Effector CD4-positive, alpha-beta T cell (primary cell): ENCODE results near the gene UCK2.

ENCODE experiments used
- DNase-seq: peaks from one replicate; pipeline ENCODE4 v3.0.0-alpha.2; 2020

The UCK2 gene

DNA sequence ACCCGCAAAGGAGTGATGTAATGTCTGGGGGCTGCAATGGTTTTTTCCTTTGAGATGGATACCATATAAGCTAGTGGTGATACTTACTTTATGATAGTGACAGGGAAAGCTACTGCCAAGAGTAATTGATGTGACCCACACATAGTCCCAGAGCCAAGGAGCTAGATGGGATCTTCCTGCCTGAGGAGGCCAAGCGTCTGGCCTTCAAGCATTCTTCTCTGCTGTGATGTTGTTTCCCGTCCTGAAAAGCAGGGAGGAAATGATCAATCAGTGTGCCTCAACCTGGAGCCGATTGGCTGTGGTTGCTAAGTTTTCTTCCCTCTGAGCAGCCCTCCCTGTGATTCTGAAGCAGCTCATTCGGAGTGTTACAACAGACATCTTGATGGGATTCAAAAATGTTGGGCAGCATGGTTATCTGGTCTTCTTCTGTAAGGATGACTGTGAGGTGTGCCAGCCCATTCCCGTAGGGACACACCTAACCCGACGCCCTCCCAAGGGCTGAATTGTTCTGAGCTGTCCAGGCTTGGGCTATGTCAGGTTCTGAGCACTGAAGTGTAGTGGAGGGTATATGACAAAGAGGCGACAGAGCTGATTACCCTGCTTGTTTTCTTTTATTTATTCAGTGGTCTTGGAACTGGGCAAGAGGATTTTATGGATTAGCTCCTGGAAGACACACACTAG lies 56.7 kb downstream of the UCK2 start:
- no peak for DNase-seq

DNA sequence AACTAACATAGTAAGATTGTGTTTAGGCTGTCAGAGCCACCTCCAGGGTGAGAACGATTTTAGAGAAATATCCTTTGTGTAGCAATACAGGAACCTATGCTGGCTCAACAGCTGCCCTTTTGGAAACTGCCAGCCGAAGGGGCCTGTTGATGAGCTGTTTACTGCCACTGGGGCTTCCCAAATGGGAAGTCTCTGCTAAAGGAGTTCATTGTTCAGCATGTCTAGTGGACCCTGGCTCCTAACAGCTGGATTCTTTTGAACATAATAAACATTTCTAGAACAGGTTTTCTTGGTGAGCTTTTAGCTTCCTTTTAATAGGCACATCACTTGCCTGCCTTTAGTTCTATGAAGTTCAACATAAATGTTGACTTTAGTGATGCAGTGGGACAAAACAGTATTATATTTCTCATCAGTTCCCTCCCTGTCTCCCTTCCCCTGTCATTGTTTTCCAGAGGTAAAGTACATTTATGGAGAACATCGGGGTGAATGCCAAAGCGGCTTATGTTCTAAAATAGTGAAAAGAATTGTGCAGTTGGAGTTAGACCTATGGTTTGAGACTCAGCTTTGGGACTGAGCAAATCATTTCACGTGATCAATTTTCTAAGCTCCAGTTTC lies 57.4 kb downstream of the UCK2 start:
- DNase-seq: no peak

DNA sequence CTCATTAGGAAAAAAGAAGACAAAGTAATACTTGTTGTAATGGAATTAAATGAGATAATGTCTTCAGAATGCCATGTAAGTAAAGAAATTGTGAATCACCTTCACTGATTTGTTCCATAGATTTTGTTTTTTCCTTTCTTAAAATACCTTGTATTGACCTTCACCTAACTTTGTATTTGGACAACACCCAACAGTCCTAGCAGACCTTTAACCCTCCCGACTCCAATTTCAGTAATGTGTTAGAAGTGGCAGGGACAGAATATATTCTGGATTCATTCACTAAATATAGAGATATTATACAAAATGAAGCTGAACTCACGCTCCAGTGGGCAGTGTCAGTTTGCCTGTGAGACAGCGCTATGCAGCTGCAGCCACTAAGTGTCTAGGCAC lies 57.9 kb downstream of the UCK2 start:
- no peak for DNase-seq

DNA sequence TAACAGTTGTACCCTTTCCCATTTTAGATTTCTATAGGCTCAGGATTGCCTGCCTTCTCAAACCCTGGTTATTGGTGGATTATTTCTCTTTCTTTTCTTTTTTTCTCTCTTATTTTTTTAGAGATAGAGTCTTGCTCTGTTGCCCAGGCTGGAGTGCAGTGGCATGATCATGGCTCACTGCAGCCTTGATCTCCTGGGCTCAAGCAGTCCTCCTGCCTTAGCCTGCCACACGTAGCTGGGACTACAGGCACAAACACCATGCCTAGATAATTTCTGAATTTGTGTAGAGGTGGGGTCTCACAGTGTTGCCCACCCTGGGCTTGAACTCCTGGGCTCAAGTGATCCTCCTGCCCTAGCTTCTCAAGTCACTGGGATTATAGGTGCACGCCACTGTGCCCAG lies 58.8 kb downstream of the UCK2 start:
- no peak for DNase-seq

DNA sequence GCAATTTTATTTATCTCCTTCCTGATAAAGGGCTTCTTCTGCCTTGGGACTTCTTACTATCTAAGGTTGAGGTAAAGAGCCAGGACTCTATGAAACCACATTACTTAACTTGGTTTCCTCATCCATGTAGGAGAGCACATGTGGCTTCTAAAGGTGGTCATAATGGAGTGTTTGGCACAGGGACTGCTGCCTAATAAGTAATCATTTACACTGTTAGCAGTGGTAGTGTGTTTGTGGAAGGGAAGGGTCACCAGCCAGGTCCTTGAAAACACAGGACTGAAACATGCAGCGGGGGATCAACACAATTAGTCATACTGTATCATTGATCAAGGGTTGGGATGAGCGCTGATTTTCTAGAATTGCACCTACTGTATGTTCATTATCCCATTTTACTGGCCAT lies 59.6 kb downstream of the UCK2 start:
- no peak for DNase-seq

DNA sequence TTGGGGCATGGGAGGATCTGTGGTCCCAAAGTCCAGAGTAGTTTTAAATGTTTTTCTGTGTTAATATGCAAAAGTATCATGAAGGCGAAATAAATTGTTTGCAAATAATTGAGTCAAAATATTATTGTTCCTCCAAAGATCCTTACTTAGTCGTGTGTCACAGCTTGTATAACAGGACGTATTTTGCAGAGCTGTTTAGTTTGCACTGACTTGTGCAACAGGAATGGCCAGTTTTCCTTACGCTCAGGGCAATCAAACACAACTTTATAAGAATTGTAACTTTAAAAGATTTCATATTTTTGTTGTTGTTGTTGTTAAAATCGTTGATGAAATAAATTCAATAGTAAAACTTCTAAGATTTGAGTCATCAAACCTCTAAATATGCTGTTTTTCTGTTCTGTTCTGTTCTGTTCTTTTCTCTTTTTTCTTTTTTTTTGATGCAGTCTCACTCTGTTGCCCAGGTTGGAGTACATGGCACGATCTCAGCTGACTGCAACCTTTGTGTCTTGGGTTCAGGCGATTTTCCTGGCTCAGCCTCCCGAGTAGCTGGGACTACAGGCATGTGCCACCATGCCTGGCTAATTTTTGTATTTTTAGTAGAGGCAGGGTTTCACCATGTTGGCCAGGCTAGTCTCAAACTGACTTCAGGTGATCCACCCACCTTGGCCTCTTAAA lies 60.6 kb downstream of the UCK2 start:
- DNase-seq: no peak

DNA sequence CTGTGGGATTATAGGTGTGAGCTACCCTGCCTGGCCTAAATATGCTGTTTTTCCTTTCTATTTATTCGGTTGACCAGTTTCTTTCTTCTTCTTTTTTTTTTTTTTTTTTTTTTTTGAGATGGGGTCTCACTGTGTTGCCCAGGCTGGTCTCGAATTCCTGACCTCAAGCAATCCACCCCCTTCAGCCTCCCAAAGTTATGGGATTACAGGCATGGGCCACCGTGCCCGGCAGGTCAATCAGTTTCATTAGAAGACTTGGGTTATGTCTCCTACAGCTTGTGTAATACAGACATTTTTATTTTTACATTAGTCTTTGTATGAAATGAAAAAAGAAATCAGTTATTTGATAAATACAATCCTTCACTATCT lies 61.1 kb downstream of the UCK2 start:
- DNase-seq: no peak

DNA sequence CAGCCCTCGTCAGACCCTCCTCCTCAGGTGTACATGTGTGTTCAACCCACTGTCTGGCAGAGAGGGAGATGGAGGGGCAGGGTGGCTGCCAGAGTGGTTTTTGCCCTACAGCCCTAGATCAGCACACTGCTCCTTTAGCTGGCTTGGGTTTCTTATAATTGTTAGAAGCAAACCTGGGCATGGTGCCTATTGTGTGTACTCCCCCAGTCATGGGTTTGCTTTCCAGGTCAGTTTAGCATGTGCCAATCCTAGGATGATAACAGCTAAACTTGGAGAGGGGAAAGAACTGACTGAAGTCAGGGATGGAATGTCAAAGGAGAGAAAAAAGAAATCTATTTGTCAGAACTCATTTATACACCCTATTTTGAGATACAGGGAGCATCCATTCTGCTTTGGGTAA lies 63.3 kb downstream of the UCK2 start:
- no peak for DNase-seq

DNA sequence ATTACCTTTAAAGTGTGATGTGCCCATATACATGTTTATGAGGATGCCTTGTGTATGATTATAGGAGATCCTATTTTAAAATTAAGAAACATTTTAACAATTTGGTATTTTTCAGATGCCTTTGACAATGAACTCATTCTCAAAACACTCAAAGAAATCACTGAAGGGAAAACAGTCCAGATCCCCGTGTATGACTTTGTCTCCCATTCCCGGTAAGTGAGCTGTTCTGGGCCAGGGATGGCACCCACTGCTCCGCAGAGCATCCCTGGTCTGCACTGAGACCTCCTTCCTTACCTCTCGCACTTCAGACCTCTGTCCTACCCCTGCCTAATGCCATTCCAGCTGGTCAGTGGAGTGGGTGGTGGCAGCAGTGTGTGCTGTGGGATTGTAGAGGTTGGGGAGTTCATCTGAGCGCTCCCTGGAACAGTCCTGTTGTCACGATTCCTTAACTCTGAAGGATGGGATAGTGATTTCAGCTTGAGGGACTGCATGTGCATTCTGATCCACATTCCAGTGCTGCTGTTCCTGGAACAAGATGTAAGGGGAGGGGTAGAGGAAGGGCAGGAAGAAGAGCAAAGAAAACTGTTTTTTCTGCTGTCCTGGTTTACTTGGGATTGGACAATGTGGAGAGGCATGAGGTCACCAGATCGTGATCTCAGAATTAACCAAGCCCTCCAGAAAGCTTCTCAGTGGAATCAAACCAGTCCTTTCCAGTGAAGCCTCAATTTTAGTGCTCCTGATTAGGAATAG lies 63.9 kb downstream of the UCK2 start:
- DNase-seq: no peak

DNA sequence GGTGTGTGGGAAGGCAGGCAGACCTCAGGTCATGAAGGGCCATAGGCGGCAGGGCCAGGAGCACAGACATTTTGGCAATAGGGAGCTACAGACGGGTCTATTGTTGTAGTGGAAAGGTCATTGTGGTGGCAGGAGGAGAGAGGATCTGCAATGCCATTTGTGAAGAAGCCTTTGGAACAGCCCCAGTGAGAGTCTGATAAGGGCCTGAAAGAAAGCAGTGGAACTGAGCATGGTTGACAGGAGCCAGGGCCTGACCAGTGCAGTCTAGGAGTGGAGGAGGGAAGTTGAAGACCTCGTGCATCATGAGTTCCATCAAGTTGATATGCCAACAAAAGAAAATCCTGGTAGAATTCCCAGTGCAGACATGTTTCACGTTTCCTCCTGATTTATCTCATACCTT lies 65.5 kb downstream of the UCK2 start:
- no peak for DNase-seq

DNA sequence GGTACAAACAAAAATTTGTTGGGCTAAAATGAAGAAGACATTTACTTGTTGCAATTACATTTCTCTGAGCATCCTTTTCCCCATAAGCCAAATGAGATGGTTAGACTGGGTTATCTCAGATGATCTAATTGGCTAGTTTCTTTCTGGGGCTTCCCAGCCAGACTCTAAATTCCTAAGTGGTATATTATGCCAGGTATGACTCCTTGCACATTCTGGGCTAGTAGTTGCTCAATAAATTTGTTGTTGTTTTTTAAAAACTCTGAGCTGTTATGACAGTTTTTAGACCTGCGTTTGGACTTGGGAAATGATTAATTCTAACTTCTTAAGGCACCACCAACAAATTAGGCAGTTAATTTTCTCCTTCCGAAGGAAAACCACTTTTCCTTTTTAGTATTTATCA lies 66.1 kb downstream of the UCK2 start:
- DNase-seq: no peak

DNA sequence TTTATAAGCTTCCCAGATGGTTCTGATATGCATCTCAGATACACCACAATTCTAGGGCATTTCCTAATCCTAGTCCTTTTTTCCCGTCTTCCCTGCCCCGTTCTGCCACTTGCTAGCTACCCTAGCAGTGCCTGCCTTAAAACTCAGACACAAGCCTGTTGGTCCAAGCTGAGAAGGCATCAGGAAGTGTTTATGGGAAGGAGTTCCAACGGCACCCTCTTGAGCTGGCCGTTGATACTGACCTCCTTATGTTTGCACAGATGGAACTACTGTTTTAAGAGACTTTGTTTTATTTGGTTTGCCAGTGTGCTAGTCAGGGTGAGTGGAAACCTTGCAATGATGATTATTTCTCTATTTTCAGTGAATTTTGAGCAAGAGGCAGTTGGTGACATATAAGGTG lies 67.2 kb downstream of the UCK2 start:
- no peak for DNase-seq

DNA sequence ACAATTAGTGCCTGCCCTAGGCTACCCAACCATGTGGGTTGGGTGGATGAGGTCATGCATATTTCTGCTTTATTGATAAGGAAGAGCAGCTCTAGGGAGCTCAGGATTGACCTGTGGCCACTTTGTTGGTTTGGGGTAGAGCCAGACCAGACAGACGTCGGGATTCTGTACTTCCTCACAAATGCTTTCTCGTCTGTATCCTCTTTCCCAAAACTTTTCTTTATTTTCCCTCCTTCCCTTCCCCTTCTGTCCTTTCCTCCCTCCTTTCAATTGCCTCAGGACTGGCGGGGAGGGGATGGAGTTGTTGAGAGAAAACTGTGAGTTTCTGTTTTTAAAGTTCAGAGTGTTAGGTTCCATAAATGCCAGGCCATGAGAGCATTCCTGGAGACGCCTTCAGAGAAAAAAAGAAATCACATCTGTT lies 68.0 kb downstream of the UCK2 start:
- no peak for DNase-seq

DNA sequence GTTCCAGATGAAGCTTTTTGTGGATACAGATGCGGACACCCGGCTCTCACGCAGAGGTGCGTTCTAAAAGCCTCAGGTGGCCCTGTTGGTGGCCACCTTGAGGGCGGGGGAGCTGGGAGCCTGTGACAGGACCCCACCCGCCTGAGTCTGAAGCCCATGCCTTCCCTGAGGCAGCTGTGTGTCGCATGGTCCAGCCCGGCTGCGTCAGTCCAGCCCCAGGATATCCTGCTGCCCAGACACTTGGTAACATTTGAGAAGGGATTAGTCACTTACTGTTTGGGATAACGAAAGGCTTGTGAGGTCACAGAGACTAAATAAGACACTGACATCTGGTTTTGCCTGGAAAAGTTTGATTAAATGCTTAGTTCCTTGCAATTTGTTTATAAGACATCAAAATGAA lies 68.9 kb downstream of the UCK2 start:
- no peak for DNase-seq

DNA sequence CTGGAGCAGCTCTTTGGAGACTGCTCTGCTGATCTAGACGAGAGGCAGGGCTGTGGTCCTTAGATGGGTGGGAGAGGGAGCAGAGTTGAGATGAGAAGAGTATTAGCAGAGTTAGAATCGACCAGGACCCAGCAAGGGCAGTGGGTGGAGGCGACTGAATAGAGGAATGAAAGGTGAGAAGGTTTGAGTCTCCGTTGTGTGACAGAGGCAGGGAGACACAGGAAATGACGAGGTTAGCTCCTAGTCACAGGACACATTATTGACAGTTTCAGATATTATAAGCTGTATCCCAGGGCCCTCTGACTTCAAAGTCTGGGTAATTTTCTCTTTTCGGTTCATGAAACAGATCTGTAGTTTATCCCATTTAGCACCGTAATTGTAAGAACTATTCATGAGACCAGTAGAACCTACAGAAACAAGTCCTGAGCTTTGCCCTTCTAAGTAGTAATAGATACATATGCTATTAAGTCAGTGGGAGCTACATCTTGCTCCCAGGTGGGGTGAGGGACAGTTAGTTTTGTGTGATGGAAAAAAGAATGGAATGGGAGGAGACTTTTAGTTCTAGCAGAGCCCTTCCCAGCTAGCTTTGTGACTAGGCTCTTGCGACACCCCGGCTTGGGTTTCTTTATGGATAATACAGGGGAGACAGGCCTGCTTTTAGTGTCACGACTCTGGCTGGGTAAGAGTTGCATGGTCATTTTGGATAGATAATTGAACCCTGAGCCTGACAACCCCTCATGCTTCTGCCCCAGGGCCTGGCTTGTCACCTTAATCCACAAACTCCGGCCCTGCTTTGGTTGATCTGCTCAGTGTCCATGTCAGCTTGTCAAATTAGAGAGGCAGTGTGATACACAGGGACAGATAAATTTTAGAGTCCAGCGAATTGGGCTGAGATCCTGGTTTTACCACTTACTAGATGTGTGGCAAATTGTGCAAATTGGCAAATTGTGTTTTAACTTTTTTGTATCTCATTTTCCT lies 70.2 kb downstream of the UCK2 start:
- peak; percentile 7 for DNase-seq

DNA sequence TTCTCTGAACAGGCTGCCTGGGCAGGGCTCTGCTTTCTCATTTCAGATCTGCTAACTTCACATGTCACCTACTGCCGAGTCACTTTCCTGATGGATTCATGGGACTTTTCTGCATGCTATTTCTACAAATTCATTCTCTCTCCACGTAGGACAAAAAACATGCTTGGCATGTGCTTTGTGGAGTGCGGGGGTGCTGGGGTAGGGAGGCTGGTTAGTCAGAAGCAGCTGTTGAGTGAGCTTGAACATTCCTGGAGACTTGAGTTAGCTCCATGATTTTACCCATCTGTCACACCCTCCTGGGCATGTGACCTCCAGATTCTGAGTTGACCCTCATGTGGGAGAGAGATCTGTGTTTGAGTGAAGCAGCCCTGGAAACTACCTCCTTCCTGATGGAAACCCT lies 71.4 kb downstream of the UCK2 start:
- no peak for DNase-seq

DNA sequence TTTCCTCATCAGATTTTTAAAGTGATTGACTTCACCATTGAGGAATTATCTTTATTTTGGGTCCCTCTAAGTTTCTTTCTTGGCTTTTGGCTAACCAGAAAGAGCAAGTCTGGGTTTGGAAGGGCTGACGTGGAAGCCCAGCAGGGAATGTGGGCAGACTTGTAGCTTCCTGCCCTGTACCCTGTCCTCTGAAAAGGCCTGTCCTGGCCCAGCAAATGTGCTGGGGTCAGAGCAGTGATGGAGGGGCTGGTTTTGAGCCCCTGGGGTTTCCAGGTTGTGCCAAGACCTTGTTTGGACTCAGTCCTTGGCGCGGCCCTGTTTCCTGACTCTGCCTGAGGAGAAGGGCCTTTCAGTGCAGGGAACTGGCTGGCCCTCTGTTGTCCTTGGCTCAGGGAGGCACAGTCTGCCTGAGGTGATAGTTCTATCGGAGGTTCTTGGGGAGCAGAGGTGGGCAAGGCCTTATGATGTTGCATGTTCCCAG lies 72.1 kb downstream of the UCK2 start:
- no peak for DNase-seq

DNA sequence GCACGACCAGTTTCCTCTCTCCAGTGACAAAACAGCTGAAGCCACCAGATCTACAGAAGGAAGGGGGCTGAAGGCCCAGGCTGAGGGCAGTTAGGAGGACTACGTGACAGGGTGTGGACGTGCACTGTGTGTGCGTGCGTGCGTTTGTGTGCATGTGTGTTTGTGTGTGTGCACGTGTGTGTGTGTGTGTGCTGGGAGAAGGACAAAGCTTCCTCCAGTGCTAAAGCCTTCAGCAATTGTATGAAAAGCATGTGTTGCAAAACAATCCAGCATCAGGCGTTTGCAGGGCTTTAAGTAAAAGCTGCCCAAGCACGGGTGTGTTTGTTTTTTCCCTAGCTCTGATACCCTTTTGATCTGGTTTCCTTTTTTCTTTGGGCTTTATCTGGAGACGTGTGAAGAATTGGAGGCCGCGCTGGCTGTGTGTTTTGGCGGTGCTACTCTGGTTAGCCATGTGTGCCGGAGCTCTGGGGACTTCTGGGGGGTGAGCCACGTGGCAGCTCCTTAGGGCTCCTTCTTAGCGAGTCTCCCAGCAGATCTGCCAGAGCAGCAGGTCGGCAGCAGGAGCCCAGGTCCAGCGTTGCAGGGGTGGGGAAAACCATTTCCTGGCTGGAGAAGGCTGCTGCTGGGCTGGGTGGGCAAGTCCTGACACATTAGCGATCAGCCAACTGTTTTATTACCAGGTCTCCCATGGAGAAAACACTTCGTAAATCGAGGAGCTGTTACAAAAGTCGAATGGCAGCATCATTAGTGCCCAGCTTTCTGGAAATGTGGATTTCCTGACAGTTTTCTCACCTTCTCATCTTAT lies 73.4 kb downstream of the UCK2 start:
- DNase-seq: no peak

DNA sequence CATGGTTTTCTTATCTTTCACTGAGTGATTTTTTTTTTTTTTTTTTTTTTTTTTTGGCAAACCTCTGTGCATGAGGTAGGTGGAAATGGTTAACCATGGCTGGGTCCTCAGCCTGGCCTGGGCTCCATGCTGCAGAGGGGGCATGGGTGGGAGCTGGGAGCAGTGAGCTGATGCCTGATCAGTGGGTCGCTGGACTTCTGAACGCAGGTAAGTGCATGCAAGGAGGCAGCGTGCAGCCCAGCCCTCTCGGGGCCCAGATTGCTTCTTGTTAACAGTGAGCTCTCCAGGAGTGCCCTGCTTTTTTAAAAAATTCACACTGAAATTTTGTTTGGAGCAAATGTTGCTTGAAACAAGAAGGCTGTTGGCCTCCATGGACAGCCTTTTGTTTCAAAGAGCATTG lies 75.2 kb downstream of the UCK2 start:
- no peak for DNase-seq

DNA sequence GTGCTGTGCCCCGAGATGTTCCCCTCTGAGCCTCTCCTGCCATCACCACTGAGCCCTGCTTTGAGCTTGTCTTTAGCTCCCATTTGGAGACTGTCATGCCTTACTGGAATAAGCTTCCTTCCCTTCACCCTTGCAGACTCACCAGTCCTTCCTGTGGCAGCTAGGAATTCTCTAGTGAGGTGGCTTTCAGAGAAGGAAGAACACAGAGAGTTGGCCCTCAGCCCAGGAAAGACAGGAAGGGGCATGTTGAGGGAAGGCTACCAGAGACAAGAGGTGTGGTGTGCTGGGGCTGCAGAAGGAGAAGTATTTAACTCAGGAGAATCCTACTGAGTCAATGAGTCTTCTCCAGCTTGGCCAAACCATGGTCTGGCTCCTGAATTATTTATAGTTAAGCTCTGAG lies 76.3 kb downstream of the UCK2 start:
- no peak for DNase-seq

DNA sequence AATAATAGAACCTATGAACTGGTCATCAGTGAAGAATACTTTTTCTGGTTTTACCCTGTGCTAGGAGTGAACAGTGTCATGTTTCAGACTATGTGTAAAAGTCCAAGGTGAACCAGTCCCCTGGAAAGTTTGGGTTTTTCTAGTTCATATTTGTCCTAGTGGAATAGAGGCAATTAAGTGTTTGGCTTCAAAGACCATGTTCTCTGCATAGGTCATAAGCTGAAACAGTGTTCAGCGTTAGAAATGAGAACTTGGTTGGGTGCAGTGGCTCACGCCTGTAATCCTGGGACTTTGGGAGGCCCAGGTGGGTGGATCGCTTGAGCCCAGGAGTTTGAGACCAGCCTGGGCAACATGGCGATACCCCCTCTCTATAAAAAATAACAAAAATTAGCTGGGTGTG lies 77.5 kb downstream of the UCK2 start:
- no peak for DNase-seq

DNA sequence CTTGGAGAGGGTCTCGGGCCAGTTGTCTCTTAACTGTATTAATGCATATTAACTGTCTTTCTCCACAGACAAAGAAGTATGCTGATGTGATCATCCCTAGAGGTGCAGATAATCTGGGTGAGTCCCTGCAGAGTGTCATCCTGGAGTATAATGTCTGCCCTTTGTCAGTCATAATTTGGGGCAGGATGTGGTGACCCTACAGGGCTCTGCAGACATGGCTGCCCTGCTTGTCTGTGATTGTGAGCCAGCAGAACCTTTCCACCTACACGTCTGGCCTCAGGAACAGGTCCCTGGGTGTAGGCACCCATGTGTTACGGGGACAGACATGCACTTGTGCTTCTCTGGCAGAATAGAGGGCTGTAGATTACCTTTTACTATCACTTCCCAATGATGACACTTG lies 78.4 kb downstream of the UCK2 start:
- DNase-seq: no peak
